RKO (cell line): ENCODE results near the gene DPP6.
"Not testable (repeated sequence)": the region's sequence is repeated elsewhere in the genome, so short reads cannot be mapped to it uniquely, and the experiment has no call there.

Source experiments
- DNase-seq: peaks from one replicate; pipeline ENCODE4 v3.0.0-alpha.2; 2016; ENCODE audit warnings: low spot score

DPP6 gene

DNA sequence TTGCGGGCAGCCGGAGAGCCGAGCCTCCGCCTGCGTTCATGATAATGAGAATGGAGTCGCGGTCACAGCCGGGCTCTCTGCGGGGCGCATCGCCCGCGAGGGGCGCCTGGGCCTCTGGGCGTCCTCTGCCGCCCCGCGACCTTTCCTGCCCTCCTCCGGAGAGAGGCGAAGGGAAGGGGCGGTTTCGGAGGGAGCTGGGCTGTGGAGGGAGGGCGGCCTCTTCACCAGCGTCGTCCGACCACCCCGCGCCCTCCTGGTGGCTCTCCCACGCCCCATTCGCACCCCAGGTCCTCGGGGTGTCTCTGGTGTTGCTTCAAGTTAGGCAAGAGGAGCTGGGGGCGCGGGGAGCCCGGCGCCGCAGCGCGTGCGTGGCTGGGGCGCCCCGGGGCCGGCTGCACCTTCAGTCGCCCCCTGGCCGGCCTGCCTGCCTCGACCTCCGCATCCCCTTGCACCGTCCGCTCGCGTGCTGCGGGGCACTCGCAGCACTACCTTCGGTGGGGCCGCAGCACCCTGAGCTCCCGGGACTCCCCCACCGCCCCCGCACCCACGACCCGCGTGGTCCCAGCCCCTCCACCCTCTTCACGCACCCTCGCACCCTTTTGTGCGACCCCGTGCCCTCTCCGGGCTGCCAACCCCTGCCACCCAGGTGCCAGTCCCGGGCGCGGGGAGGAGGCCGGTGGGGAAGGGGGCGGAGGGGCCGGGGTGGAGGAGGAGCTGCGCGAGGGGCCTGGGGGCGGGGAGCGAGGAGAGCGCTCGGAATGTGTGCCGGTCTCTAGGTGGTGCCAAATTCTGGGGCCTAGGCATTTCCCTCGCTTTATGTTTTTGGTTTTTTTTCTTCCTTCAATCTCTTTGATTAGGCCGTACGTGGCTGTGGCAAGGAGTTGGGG lies at the start of gene DPP6:
Gene DPP6, plus strand, starts transcription at position 756 of the 887 bp plus-strand sequence.
- not testable (repeated sequence) for DNase-seq

DNA sequence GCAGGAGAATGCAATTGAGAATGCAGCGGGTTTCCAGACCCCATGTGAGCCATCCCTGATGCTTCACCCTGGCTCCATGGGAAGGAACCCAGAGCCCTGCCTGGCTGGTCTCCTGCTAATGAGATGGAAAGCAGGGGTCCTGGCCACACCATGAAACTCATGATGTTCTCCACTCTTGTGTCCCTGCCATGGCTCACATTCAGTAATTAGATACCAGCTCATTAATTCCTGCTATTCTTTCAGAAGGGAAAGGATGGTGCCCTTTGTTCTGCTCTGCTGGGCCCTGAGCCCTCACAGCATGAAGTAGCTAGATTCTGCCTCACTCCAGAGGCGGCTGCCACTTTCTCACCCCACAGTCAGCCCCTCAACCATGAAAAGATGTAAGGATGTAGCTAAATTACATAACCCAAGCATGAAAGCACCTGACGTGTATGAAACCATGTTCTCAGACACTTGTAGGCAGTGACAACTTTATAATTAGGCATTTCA lies 42.7 kb upstream of the DPP6 start:
- not testable (repeated sequence) for DNase-seq

DNA sequence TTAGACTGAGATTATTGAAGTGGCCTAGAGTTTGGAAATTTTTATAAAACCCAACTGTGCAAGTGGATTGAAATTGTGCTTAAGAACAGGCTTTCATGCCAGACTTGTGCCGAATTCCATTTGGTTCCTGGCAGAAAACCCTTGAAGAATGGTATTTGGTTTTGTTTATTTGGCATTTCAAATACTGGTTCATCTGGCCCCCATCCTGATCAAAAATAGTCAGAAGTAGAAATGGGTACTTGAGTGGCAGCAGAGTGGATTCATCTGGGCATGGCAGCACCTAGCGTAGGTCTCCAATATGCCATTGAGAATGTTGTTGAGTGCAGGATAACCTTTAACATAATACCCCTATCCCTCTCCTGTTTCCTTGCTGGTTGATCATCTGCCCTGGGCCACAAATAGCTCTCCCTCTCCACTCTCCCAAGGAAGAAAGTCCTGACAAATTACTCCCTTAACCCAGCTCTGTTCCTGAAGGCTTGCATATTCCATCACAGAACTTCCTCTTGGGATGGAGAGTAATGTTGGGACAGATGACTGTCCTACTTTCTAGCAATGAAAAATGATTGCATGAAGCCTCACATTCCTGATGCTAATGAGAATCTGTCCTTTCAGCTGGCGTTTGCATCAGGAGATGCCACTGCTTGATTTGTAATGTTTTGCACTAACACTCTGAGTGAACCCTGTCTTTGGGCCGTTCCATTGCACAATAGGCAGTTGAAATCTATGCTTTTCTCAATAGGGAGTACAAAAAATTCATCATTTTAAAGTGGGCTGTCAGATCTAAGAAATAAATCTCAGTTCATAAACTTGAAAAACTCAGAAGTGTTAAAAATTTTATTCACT lies 41.3 kb upstream of the DPP6 start:
- not testable (repeated sequence) for DNase-seq

DNA sequence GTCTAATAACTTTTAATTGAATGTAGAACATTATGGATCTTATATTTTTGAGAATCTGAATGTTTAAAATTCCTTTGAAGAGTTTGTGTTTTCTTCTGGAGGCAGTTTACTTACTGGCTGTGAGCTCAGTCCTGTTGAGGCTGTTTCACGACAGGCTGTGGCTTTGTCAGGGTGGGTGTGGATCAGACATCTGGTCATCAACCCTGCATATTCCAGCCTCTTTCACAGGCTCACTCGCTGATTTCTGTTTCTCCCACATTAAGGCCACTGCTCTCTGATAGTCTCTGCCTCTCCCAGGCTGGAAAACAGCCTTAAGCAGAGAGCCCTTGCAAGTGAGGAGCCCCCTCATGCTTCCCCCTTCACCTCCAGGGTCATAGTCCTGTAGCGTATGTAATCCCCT lies 39.4 kb upstream of the DPP6 start:
- DNase-seq, result not testable (repeated sequence)

DNA sequence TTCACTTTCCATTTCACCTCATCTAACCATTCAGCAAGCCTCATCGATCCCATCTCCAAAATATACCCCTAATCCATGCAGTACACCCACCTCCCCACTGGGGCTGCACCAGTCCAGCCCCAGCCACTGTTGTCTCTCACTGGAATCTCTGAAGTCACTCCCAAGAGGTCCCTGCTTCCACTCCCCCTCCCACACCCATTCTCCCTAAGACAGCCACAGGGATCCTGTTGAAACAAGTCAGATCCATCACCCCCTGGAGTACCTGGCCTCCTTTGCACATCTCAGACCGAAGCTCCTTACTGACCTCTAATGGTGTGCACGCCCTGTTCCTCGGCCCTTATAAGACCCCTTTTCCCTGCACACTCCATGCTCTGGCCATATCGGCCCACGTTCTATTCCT lies 36.6 kb upstream of the DPP6 start:
- not testable (repeated sequence) for DNase-seq

DNA sequence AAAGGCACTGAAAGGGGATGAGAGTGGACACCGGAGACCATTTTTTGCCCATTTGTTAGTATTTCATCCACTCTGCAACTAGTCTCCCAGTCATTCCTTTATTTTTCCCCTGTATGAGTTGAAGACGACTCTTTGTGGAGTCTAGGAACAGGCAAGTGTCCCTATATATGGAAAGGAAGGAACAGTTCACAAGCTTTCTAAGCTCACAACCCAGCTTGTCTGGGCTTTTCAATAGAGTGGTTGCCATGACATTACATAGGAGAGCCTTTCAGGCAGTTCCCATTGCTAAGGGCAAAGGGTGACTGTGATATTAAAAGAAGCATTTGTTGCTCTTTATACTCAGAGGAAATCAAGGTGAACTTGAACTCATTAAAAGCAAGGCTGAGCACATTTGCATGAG lies 33.8 kb upstream of the DPP6 start:
- DNase-seq, result not testable (repeated sequence)

DNA sequence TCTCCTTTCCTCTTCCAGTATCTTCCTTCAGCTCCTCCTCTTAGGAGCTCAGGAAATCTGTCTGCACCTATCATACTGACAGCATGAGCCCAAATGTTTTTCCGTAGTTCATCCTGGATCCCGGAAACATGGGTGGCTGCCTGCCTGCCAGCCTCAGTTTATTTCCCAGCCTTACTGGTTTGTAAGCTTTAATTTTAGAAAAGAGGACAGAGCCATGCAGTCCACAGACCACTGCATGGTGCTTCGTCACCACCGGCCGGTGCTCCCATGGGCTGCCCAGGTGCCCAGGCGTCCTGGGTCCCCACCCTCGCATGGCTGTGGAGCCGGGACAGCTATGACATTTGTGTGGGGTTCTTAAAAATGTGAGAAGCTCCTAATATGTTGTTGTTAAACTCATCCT lies 24.4 kb upstream of the DPP6 start:
- not testable (repeated sequence) for DNase-seq

DNA sequence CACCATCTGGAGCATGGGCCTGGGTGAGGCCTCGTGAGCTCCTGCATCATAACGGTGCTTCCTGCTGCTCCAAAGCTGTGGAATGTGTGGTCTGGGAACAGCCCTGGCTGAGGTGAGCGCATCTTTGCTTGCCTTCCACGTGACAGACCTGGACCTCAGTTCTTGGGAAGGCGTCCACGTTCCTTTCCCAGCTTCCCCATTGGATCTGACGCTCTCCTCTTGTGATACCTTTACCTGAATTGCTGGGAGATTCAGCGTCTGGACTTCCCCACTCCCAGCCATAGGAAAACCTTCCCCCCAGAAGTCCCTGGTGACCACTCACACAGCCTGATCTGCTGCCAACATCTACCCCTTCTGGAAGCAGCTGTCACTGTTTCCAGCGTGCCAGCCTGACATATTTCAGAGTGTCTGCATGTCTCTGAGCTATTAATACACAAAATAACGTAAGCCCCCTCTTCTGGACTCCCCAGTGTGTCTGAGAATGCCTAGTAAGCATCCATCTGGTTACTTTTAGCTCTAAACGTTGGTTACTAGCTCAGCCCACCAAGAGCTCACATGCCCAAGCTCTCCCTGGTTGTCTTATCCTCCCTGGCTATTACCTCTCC lies 21.6 kb upstream of the DPP6 start:
- DNase-seq, result not testable (repeated sequence)

DNA sequence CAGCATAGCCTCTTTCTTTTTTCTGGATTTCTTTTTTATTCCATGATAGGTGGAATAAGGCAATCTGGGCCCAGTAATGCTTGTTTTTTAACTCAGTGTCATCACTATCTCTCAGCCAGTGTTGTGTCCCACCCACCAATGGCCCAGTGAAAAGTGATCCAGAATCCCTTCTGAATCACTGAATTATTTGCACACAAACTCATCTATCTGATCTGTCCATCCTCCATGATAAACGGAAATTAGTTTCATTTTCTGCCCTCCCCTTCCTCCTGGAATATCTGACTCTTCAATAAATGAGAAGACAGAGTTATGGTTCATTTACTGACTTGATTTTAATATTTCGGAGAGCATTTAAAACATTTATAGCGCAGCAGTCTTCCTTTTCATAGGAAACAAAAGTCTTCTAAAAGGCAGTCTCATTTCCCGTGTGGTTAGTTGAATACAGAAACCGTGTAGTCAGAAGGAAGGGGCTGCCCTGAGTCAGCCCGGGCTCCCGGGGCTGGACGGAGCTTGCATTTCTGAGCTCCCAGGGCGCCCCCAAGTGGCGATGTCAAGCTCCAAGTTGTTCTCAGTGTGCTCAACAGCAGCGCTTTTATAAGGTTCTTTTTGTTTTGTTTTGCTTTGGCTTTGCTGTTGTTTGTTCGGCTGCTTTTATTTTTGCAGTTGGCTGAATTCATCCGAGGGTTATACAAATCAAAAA lies 12.6 kb upstream of the DPP6 start:
- DNase-seq, result not testable (repeated sequence)

DNA sequence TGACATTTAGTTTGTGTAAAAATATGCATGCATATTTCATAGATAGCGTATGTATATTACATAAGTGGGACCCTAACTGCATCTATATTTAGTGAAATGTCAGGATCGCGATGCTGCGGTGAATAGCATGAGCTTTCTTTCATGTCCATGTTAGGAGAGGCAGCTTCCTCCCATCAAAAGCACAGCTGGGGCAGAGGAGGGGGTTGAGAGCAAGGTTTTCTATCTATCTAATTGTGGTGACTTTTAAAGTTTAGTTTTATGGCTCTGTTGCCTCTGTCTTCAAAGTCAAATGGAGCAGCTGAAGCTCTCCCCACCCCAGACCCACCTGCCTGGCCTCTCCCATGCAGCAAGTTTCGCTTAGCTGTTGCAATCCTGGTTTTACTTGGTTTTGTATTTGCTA lies 1.8 kb upstream of the DPP6 start:
- DNase-seq, result not testable (repeated sequence)

DNA sequence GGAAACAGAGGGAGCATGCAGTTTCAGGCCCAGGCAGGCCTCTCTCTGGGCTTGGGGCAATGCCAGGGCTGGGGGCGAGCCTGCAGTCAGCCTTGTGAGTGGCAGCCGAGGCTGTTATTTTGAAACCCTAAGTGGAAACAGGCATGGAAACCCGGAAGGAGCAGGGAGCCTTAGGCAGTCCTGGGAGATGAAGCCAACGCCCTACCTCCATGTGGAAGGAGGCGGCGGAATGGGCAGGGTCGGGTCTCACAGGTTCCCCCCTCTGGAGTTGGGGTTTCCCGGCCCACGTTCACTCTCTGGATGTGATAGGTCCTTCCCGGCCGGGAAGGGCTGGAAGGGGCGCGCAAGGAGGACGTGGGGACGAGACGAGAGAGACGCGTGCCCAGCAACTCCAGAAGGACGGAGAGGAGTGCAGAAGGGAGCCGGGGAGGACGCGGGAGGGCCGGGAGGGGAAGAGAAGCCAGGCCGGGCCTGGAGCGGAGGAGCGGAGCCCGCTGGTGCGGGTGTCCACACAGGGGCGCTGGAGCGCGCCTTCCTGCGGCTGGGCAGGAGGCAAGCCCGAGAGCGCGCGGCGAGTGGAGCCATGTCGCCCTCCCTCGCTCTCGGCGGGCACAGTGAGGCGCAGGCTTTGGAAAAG lies 1.1 kb upstream of the DPP6 start:
- not testable (repeated sequence) for DNase-seq

DNA sequence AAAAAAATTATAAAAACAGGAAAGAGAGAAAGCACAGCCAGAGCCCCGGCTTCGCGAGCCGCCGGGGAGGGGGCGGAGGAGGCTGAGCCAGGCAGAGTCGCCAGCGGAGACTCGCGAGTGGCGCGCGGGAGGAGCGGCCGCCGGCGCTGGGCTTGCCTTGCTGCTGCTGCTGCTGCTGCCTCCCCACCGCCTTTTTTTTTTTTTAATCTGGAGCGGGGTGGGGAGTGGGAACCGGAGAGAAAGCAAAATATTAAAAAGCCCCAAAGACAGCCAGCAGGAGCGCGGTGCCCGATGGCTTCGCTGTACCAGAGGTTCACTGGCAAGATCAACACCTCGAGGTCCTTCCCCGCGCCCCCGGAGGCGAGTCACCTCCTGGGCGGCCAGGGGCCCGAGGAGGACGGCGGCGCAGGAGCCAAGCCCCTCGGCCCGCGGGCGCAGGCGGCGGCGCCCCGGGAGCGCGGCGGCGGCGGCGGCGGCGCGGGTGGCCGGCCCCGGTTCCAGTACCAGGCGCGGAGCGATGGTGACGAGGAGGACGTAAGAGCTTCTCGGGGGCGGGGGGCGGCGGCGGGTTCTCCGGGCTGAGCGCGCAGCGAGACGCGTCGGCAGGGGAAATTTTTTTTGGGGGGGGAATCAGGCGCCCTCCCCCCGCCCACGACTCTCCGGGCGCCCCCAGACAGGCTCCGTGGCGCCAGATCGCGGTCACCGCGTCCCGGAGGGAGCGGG lies 493 bp downstream of the DPP6 start:
- not testable (repeated sequence) for DNase-seq

DNA sequence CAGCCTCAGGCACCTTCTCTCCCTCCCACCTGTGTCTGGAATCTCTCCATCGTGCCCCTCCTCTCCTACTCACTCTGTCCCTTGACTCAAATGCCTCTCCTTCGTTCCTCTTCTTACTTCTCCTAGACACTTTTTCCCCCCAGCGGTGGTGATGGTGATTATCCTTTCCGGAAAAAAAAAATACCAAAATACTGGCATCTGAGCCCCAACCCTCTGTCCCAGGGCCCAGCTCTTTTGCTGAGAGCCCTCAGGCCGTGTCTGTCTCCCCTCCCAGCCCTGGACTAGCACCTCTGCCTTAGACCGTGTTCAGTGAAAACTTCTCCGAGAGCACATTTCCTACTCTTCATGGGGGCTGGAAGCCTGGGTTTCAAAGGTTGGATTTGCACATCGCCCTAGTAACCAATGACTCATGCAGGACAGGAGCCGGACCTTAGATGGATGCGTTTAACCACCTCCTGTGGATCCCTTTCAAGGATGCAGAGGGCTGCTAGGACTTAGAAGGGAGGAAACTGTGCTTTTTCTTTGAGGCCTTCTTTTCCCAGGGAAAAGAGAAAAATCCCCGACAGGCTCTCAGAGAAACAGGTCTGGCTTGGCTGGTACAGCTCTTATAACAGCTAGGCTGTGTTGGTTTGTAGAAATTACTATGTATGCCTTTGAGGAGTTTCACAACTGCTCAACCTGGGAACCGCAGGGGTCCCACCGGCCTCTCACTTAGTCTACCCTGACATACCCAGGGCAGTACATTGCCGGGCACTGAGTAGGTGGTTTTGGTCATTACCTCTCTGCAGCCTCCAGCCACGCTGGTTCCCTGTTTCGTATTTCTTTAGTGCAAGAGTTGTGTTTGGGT lies 1.5 kb downstream of the DPP6 start:
- DNase-seq, result not testable (repeated sequence)

DNA sequence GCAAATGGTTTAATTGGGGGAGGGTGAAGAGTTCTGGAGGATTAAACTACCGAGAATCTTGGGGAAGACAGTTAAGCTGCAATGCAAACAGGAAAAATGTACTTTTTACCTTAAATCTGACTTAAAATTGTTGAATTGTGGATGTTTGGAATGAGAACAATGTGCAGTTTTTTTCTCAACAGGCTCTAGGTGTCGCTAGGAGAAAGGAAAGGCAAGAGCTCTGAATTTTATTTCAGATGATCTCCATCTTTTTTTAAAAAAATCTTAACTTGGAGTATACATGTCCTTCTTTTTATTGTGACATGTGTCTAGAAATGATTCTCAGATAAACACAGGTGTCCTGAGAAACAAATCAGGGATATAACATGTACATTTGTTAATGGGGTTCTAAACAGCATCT lies 2.5 kb downstream of the DPP6 start:
- not testable (repeated sequence) for DNase-seq

DNA sequence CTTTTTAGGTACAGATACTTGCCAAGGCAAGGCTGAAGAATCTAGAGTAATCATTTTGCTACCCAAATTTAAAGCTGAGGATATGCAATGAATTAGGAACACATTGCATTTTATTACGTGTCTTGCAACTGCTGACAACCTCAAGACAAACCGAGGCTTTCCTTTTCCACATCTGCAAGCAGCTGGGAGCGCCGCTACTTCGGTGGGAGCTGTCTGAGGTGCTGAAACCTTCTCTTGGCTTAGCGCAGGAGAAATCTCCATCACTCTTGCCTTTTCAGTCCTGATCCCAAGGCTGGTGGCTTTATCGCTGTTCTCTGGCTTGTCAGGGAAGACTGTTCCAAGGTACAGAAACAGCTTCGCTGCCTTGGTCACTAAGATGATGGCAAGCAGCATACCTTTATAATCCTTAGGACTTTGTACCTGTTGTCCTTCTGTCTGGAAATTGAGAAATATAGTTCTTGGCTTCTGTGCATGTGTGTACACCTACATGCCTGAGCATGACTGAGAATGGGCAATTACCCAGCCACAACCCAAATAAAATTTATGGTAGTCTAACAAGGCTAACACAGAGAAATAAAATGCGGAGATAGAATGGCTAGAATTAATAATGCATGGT lies 3.4 kb downstream of the DPP6 start:
- DNase-seq, result peak; percentile 75

DNA sequence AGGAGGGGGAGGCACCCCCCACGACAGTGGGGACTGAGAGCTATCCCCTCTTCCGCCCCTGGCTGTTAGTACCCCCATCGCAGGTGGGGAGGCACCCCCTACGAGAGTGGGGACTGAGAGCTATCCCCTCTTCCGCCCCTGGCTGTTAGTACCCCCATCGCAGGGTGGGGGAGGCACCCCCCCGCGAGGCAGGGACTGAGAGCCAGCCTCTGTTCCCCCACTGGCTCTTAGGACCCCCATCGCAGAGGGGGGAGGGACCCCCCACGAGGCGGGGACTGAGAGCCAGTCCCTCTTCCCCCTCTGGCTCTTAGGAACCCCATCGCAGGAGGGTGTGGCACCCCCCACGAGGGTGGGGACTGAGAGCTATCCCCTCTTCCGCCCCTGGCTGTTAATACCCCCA lies 6.6 kb downstream of the DPP6 start:
- not testable (repeated sequence) for DNase-seq

DNA sequence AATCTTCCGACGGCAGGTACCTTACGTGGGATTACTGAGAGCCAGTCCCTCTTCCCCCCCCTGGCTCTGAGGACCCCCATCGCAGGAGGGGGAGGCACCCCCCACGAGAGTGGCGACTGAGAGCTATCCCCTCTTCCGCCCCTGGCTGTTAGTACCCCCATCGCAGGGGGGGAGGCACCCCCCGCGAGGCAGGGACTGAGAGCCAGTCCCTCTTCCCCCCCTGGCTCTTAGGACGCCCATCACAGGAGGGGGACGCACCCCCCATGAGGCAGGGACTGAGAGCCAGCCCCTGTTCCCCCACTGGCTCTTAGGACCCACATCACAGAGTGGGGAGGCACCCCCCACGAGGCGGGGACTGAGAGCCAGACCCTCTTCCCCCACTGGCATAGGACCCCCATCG lies 8.4 kb downstream of the DPP6 start:
- DNase-seq, result not testable (repeated sequence)

DNA sequence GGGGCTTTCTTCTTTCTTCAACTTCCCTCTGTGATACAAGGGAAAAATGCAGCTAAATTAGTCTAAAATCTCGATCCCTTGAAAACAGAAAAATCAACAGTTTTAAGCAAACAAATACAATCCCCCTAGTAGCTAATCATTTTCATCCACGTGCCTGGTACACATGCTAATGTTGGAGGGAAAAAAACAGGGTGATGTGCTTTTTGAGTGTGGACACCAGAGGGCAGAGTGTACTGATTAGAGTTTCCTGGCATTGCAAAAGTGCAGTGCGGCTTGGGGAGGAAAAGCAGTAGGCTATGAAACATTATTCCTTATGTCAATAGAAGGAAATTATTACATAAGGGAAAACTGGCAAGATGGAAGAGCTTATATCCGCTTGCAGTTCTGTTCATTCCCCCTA lies 19.6 kb downstream of the DPP6 start:
- peak; percentile 64 for DNase-seq
